GM19397 (cell line): ENCODE measurements around the gene GLRX5.

Source experiments
- ATAC-seq: cut with Tn5 transposase; IDR thresholded peaks from one replicate; pipeline ENCODE4 v1.9.1; 2021; ENCODE audit warnings: mild to moderate bottlenecking, moderate library complexity; ENCODE audit not compliant: unreplicated experiment

Gene GLRX5

GRCh38 chr14:95534299-95535225 is at the start of gene GLRX5:
Gene GLRX5, plus strand, starts transcription at chr14:95535050. Its CDS starts 40 bp downstream, at chr14:95535090.
- ATAC-seq: peak; percentile 89

DNA sequence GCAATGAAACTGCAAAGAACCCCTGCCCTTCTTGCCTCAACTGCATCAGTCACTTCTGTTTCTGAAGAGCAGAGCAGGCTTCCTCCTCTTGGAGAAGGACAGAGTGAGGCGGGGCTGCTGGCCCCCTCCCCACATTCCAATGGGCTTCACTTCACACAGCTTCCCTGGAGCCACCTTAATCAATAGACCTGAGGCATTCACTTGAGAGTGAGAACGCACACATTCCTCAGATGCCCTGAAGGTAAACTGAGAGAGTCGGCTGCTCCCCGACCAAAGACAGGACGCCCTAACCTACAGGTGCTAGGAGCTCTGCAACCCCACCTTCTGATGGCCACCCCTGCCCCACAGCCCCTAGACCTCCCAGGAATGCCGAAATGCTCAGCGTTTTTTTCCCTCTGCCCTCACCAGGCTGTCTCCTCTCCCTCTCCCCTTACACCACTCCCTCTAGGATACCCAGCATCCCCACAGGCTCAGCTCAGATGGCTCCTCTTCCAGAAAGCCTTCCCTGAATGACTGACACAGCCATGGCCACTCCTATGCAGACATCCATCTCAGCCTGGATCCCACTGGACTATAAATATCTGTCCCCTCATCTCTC is 49.5 kb upstream of the GLRX5 start:
- ATAC-seq: no peak

DNA sequence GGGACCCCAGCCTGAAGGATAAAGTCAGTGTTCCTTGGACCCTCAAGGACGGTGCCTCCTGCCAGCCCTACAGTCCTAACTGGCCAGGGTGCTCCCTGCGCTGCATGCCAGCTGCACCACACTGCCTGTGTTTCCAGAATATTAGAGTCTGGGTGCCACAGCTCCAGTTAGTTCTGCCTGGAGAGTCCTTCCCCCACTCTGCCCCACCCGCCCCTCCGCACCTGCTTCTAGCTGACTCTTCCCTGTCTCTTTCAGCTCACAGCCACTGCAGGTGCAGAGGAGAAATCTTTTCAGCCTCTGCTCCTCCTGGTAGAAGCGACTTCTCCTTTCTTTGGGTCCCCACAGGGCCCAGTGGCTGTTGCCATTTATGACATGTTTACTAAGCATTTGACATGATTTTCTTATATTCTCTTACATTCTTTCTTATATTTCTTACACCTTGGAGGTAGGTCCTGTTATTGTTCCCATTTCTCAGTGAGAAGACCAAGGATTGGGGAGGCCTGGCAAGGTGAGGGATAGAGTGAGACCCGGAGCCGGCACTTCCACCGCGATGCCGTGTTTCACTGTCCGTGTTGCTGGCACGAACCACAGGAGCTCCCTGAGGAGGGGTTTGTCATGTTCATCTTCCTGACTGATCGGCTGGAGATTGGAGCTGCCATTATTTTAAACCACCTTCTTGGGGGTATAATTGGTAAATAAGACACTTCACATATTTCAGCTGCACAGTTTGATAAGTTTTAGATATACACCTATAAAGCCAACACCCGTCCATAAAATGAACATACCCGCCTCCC is 47.8 kb upstream of the GLRX5 start:
- ATAC-seq: no peak

- no peak for ATAC-seq
These were observed 47.2 kb upstream of the GLRX5 start for GRCh38 chr14:95487669-95488084.

DNA sequence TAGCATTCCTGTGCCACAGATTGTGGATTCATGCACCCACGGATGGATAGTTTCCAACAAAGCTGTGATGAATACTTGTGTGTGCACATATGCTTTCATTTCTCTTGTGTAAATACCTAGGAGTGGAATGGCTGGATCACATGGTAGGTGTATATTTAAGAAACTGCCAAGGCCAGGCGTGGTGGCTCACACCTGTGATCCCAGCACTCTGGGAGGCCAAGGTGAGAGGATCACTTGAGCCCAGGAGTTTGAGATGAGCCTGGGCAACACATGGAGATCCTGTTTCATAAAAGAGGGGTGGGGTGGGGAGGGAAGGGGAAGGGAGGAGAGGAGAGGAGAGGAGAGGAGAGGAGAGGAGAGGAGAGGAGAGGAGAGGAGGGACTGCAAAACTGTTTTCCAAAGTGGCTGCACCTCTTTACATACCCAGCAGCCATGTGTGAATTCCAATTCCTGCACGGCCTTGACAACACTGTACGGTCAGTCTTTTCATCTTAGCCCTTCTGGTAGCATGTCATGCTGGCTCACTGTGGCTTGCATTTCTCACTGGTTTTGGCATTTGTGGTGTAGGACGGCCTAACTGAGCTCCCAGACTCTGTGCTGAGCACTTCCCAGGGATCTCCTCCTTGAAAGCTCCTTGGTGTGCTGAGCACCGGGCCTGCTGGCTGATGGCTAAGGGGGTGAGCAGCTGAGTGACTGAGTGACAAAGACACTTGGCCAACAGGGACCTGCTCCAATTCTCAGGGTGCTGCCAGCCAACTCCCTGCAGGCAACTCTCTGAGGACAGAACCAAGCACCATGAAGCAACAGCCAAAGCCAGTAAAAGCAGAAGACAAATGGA is 46.3 kb upstream of the GLRX5 start:
- no peak for ATAC-seq

DNA sequence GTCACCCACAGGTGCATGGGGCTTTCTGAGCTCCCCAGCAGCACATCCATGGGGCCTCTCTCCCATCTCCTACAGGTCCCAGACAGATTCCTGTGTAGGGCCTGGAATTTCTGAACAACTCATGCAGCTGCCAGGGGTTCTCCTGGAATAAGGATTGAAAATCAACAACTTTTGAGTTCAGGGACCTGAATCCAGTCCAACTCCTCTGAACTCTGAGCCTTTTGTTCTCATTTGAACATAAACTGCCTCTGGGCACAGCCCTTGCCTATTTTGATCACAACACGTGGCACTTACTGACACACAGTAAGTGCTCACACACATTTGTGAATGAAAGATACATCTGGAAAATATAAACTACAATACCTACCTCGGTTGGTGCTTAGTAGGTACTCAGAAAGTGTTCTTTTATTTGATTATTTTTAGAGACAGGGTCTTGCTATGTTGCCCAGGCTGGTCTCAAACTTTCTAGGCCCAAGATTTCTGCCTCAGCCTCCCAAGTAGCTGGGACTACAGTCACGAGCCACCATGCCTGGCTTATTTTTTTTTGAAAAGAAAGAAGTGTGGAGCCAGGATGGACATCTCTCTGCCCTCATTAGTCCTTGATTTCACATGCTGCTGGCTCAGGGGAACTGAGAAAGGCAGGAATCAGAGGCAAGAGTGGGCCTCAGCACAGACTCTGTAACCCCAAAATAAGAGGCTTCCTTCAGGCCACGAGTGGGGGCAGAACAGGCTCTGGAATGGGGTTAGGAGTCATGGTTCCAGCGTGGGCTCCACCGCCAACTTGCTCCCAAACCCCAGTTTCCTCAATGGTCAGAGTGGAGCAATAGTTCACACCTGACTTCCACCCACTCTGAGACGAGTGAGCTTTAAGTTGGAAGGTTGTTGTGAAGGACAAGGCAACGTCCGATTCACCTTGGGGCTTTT is 45.4 kb upstream of the GLRX5 start:
- no peak for ATAC-seq

DNA sequence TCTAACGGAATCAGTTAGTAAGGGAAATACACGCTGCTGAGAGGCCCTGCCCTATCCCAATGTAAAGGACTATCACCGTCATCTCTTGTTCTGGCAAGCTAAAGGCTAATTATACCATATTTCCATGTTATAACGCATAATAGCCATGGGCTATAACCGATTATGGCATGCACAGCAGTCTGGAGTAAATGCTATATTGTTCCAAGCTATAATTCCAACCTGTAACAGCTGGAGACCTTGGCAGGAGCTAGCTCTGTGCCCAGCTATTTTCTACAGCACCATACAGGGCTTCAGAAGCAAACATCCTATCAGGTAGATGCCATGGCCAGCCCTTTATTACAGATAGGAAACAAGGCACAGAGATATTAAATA is 44.7 kb upstream of the GLRX5 start:
- no peak for ATAC-seq

GRCh38 chr14:95490727-95491451 is 44.0 kb upstream of the GLRX5 start:
- no peak for ATAC-seq

- ATAC-seq: no peak
These were observed 42.8 kb upstream of the GLRX5 start for GRCh38 chr14:95491936-95492608.

GRCh38 chr14:95493503-95493902 is 41.3 kb upstream of the GLRX5 start:
- ATAC-seq: no peak

DNA sequence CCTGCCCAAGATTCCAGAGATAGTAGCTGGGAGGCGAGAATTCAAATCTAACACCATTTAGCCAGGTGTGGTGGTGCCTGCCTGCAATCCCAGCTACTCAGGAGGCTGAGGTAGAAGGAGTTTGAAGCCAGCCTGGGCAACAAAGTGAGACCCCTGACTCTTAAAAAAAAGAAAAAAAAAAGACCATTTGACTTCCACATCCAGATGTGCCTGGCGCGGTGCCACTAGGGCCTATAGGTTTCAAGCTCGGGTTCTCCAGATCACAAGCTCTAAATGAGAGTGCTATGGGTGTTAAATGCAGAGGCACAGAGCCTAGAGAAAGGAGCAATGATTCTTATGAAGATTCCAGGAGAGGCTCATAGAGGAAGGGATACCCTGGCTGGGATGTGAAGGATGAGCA is 40.9 kb upstream of the GLRX5 start:
- no peak for ATAC-seq

GRCh38 chr14:95494456-95494855 is 40.4 kb upstream of the GLRX5 start:
- ATAC-seq: no peak

DNA sequence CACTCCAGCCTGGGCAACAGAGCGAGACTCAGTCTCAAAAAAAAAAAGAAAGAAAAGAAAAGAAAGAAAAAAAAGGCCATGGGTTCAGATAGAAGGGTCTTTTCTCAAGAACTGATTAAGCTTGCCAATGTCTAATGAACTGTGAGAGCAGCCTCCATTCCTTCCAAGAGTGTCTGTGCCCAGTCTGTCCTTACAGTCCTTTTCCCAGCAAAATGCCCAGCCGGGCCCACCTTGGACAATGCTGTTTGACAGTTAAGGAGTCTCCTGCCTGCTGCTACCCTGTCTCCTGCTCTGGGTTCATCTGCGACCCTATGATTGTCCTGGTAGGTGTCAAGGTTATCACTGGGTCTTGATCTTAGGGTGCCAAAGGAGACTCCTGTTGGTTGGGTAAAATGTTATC is 39.8 kb upstream of the GLRX5 start:
- no peak for ATAC-seq

DNA sequence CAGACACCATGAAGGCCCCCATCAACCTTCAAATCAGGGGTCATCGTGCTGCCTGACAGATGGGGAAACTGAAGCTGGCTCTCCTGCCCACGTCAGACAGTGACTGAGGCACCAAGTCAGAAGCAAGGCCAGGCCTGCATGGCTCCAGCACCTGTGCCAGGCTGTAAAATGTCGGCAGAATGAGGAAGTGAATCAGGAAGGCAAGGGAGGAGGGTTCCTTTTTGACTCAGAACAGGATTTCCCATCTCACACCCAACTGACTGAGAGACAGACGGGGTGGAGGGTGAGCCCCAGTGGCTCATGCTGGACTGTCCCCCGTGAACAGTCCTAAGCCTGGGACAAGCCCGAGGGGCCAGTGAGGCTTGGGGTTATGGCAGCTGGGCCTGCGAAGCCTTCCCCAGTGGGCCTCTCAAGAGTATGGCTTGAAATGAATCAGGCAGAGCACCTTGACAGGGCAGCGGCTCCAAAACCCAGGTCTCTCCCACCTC is 39.3 kb upstream of the GLRX5 start:
- peak; percentile 85 for ATAC-seq

DNA sequence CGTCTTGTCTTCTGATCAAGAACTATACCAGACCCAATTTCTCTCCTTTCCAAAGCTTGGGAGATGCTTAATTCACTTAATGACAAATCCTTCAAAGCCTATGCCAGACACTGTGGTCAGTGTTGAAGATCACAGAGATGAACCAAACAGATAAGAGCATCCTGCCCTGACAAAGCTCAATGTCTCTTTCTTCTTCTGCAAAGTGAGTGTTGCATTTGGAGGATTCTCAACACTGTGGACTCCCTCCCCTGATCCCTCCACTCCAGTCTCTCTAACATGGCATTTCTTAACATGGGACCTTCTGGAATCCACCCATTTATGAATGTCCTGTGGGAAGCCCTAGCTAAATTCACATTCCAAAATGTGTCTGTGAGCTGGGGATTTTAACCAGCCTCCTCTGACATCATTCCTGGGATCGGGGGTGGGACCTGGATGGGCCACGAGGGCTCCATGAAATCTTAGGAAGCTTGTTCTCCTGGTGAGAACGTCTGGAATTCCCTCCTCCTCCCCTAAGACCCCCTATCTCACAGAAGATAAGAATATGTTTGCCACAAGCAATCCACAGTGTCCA is 38.7 kb upstream of the GLRX5 start:
- ATAC-seq: no peak

DNA sequence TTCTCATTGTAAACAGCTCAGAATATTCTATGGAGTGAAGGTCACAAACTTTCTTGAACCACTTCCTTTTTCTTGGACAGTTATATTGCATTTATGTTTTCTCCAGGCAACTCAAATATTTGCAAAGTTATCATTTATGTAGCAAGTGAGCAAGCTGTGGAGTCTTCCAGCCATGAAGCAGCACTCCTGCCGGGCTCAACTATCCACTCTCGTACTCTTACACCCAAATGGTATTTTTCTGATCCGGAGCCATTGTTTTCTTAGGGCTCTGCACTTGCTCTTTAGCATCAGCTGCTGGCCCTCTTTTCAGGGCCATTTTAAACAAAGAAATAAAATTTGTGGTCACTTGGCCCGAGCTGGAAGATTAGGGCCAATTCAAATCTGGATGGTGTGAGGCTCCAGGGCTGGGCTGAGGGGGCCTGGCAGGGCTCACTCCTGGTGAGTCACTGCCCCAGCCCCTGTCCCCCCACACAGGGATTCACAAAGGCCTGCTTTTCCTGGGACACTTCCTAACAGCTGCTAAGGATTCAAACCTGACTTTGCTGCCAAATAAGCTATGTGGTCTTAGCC is 38.1 kb upstream of the GLRX5 start:
- ATAC-seq: no peak

- no peak for ATAC-seq
These were observed 37.3 kb upstream of the GLRX5 start for GRCh38 chr14:95497561-95498011.
